ENCODE results near the gene ALG14.
"Not testable (repeated sequence)": the region's sequence is repeated elsewhere in the genome, so short reads cannot be mapped to it uniquely, and the experiment has no call there.

Gene ALG14

DNA sequence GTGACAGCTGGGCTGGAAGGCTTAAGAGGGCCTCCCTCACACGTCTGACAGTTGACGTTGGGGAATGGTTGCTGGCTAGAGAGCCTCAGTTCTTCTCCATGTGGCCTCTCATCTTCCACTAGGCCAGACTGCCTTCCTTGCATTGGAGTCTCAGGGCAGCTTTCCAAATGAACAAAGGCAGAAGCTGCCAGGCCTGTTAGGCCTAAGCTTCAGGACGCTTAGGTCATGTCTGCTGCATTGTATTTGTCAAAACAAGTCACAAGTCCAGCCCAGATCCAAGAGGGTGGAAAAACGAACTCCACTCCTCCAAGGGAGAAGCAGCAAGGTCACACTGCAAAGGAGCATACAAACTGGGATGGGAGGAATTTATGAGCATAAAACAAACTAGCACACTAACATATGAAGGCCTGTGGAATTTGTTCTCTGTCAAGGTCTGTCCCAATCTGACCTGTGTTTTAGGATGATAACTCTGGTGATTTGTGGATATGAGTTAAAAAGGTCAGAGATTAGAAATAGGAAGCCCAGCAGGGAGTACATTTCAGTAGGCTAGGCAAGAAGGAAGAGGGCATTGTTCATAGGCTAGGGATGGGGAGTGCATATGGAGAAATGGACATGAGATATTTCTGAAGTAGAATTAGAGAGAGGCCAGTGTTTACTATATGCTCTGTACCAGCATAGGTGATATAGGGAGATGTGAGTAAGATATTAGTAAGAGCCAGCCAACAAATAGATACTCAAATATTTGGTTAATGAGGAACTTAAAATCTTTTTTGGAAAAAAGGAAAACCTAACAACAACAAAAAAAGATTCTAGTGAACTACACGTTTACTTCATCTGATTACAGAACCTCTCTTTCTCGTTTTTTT lies 116.8 kb downstream of the ALG14 start:
- no peak for DNase-seq (ENCODE audit: low read depth, low spot score)

DNA sequence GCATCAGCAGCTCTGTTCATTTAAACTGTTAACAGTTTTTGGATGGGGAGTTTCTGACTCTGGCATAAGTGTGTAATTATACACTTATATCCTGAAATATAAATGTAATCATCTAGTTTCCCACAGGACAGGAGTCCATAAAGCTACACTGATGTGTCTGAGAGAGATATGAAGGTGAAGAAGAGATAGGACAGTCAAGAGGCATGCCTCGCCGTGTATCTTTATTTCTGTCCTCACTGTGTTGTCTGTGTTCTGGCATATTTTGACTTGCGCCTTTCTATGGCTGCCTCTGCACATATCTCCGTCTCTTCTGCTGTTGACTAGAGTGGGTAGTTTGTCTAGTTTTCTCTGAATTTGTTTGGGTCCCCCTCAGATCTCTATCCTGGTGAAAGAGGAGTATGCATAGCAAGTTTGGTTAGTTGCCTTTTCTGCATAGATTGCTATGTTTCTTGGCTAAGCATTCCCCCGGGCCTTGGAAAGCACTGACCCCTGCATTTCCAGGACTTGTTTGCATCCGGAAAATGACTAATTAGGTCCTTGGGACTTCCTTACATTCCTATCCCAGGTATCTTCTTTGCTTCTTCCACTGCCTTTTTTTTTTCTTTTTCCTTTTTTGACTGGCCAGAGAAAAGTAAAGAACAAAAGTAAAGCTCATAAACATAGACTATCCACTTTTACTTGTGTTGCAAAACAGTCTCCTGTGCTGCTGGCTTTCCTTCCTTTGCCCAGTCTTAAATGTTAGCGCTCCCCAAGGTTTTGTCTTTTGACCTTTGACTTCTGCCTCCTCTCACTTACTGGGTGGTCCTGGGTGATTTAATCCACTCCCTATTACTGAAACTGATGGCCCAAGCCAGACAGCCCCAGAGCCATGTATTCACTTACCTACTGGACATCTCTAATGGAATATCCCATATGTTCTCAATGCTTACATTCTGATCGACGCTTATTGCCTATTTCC lies 118.2 kb downstream of the ALG14 start:
- DNase-seq (ENCODE audit: low read depth, low spot score), result no peak

DNA sequence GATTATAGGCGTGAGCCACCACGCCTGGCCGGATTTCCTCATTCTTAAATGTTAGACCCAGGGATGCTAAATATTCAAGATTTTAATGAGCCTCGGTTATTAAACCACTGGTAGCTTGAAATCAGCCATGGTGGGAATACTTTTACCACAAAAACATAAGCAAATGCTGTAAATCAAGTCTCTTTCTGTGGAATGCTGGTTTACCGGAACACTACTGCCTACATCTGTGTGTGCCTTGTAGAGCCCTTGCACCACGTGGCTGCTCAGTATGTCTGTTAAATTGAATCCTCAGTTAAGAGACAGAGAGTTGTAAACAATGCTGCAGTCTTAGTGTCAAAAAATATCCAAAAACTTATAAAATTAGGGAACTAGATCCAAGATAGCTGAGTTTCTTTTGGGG lies 119.0 kb downstream of the ALG14 start:
- DNase-seq (ENCODE audit: low read depth, low spot score), result no peak

DNA sequence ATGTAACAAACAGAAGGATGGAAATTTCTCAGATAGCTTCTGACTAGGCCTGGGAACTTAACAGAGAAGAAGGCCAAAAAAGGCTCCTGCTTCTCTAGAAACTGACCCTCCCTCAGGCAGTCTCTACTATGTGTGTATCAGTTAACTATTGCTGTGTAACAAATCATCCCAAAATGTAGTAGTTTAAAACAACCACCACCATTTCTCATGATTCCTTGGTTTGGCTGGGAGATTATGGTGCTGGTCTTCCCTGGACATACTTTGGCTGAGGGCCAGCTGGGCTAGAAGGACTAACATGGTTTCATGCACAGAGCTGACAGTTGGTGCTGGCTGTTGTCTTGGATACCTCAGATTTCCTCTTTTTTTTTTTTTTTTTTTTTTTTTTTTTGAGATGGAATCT lies 119.6 kb downstream of the ALG14 start:
- DNase-seq (ENCODE audit: low read depth, low spot score), result no peak

DNA sequence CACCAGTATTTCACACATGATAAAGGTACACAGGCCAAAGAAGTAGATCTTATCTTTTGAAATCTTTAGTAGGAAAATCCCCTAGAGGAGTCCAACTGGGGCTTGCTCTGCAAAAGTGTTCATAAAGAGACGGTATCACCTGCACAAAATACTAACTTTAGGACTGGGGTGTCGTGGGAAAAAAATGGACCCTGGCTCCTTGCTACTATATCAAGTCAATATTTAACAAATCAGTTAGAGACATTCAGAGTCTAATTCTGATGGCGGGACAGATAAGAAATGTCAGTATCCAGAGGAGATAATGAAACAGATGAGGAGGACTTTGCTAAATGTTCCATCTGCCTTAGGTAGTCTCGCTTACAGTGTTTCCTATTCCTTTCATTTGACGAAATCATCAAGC lies 120.2 kb downstream of the ALG14 start:
- DNase-seq (ENCODE audit: low read depth, low spot score), result no peak

DNA sequence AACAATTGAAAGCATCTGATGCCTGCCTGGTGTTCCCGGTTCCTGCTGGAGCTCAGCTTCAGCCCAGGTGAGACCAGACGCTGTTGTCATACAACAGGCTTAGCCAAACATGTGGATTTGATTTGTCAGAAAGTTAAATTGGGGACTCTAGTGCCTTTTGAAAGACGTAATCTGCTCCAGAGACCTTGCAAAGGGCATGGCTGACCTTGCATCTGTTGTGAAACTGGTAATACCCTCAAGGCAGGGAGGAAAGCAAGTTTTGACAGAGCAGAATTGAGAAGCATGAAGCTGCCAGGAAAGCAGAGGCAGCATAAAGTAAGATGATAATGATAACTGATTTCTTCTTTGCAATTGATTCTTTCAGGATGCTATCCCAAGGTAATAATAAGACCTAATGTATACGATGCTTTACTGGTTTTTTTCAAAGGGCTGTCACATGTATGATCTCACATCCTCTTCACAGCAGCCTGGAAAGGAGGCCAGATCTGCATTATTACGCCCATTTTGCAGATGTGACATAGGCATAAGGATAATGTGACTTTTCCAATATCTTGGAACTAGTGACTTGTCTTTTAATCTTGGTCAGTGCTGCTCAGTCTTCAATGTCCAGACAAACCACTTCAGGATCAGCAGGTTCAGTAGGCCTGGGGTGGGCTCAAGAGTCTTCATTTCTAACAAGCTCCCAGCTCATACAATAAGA lies 121.1 kb downstream of the ALG14 start:
- DNase-seq (ENCODE audit: low read depth, low spot score), result no peak

DNA sequence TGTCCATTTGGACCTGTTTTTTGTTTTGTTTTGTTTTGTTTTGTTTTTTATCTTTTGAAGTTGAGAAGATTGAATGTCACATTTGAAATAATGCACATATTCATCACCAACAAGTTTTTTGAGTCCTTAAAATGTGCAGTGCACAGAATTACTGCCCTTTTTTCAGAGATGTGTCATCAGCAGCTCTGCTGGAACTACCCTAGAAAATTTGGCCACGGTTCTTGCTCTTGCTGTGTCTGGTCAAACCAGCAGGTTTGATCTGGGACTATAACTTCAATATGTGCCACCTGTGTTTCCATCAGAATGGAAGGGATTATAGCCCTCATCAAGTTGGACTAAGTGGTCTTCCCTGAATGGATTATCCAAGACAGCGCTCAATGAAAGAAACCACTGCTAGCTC lies 121.7 kb downstream of the ALG14 start:
- no peak for DNase-seq (ENCODE audit: low read depth, low spot score)

DNA sequence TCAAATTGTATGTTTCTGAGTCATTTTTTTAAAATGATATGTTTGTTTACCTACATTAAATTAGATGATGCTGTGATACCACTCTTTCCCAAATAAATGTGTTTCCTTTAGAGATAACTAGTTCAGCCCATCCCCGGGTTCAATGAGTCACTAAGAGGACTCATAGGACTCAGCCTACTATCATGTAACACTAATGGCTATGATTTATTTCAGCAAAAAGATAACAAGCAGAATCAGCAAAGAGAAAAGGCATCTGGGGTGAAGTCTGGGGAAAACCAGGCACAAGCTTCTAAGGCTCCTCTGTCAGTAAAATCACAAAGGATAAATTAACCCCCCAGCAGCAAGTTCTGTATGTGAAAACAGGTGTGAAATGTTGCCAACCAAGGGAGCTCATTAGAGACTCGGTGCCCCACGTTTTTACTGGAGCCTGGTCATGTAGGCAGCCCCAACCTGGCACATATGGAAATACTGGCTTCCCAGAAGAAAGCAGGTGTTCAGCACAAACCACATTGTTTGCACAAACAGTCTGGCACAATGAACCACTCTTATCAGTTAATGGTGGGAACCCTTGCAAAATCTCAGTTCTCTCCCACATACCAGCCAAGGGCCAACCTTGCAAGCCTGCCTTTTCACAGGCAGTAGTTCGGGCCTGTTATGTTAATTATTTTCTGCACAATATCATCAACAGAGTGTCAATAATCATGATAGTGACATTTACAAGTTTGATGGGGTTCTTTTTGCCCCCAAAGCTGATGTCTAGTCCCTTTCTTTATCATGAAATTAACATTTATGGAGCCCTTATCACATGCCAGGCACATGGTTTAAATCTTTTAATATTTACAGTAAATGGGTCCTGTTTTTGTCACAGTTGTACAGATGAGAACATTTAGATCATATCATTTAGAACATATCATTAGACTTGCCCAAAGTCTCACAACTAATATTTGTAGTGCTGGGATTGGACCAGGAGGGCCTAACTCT lies 122.8 kb downstream of the ALG14 start:
- no peak for DNase-seq (ENCODE audit: low read depth, low spot score)

DNA sequence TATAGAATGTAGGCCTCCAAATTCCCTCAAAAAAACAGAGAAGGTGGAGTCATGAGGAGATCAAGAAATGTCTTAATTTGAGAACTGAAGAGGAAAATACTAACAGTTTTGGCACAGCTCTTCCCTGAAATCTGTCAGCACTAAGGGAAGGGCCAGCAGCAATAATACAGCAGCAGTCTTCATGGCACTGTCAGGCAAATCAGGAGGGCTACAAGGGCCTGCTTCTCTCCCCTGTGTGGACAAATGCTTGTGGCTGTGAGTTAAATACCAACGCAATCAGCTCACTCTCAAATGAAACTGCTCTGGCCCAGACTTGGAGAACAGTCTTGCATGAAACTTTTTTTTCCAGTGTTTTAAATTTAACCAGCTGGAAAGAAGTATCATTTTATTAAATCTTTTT lies 125.3 kb downstream of the ALG14 start:
- no peak for DNase-seq (ENCODE audit: low read depth, low spot score)

DNA sequence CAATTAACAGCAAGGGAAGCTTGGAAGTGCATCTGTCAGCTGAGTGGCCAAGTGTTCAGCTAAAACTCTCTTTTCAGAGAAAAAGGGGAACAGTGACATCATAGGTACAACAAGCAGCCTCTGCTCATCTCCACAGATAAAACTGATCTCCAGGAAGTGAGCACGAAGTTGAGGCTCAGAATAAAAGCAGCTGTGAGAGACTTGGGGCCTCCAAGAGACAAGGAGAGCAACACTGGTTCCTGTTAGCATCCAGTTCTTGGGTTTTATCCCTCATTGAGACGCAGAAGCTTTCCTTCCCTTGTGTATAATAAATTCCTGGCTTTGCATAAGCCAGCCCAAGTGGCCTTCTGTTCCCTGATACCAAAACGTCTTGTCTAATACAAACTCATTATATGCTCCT lies 125.9 kb downstream of the ALG14 start:
- no peak for DNase-seq (ENCODE audit: low read depth, low spot score)

DNA sequence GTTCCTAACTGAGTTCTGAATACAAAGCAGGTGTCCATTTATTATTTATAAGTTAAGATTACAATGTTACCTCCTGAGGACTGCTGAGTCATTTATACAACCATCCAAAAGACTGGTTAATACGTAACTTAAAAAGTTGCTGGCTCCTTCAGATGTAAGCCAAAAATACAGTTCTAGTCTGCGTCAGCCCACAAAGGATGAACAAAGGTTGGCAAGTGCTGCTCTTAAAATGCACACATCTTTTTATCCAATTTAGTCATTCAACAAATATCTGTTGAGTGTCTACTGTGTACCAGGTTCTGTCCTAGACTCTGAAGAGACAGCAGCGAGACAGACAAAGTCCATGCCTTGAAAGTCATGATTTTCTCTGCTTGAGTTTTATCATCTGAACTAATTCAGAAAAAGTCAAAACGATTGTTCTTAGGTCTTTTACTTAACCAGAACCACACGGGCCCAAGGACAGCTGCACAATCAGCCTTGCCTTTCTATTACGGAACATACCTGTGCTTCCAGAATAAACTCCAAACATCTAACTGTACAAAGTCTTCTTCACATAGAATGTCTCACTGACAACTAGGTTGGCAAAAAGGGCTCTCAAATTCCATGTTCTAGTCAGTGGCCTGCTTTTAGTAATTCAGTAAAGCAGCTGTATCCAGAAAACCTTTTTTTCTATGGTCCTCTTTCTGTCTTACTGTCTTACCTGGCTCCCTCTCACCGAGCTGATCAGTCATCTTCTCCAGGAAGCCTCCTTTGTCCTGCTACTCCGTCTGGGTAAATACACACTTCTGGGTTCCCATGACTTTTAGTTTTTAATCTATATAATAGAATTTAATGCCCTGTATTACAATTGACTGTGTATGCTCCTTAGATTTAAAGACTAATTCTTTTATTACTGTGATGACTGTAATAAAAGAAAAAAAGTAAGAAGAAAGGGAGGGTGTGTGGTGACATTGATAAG lies 130.3 kb downstream of the ALG14 start:
- no peak for DNase-seq (ENCODE audit: low read depth, low spot score)

DNA sequence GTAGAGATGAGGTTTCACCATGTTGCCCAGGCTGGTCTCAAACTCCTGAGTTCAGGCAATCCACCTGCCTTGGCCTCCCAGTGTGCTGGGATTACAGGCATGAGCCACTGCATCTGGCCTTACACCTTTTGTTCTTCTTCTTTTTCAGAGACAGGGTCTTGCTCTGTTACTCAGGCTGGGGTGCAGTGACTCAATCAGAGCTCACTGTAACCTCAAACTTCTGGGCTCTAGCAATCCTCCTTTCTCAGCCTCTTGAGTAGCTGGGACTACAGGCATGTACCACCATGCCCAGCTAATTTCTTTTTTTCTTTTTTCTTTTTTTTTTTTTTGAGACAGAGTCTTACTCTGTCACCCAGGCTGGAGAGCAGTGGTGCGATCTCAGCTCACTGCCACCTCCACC lies 131.3 kb downstream of the ALG14 start:
- DNase-seq (ENCODE audit: low read depth, low spot score), result not testable (repeated sequence)

DNA sequence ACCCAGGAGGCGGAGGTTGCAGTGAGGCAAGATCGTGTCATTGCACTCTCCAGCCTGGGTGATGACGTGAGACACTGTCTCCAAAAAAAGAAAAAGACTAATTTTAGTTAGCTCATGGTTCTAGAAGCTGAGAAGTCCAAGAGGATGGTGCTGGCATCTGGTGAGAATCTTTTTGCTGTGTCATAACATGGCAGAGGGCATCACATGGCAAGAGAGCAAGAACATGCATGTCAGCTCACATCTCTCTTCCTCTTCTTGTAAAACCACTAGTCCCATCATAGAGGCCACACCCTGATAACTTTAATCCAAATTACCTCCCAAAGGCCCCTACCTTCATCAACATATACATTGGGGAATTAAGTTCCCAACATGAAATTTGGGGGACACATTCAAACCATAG lies 132.0 kb downstream of the ALG14 start:
- no peak for DNase-seq (ENCODE audit: low read depth, low spot score)

DNA sequence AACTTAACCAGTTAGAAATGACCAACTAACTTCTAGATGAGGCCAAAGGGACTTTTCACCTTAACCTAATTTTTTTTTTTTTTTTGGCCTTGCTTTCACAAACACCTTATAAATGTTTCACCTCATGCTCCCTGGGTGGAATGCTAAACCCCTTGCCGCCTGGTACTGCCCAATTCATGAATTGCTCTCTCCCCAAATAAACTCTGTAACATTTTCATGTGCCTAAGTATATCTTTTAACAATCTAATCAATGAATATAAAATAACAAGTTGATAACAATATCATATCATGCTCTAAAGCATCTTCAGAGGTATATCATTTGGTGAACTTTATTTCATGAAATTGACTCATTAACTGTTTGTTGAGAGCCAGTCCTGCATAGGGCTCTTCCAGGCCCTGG lies 134.9 kb downstream of the ALG14 start:
- DNase-seq (ENCODE audit: low read depth, low spot score), result no peak

DNA sequence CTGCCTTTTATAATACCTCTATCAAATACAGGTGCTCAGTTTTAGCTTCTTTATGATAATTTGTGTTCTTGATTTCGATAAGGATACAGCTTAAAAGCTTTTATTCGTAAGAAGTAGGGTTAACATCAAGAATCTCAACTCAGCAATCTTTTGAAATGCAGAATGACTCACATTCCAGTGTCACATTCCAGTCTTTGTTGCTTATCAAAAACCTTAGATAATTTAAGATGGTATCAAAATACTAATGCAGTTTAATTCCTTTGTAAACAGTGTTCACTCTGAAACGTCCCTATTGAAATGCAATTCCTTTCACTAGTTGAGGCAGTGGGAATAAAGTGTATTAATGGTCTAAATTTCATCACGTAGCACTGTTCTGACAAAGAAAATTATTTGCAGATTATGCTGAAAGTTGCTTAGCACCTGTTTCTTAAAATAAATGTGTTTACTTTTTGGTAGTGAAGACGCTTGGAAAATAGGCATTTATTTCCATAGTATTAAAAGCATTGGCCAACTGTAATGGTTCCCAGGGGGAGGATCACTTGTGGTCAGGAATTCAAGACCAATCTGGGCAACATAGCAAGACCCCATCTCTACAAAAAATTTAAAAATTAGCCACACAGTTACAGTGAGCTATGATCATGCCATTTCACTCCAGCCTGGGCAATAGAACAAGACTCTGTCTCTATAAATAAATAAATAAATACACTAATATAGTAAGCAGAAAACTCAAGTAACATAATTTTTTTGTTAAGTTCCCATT lies 135.7 kb downstream of the ALG14 start:
- DNase-seq (ENCODE audit: low read depth, low spot score), result no peak

DNA sequence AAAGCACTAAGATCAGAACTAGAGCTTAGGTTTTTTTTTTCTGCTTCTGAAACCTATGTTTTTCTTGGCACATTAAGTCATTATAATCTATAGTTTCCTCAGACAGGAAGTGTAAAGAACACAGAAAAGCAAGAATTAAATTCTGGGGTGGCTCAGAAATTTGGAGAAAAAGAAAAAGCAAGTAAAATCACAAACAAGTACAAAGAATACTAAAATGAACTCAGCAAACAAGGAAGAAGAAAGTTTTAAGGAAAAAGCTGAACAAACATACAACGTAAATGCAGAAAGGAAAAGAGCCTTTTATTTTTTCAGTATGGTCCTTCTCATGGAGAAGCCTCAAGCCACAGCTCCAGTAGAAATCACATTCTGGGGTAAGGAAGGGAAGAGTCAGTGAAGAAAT lies 137.3 kb downstream of the ALG14 start:
- no peak for DNase-seq (ENCODE audit: low read depth, low spot score)

DNA sequence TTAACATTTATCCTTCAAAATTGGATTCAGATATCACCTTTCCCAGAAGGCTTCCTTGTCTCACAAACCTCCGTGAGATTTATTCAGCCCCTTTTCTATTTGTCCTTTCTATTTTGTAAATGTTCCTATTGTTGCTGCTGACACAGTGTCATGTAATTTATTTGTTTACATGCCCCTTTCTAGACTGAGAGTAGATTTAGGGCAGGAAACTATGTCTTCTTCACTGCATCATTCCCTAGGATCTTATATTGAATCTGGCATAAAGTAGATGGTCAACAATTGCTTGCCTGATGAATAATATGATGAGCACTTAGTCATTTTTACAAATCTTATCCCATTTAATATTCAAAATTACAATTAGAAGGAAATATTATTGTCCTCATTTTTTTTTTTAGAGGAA lies 137.7 kb downstream of the ALG14 start:
- DNase-seq (ENCODE audit: low read depth, low spot score), result no peak

DNA sequence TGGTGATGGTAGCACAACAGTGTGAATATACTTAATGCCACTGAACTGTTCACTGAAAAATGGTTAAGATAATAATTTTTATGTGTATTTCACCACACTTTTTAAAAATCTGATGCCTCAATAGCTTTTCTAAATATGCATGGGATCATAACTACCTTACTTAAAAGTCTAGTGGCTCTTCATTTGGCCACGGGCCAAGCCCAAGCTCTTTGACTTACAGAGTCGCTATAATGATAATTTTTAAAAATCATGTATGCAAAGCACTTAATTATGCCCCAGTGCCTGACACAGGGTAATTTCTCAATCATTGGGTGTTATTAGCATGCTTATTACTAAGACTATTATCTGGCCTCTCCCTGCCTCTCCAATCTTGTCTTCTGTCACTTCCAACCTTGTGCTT lies 138.2 kb downstream of the ALG14 start:
- no peak for DNase-seq (ENCODE audit: low read depth, low spot score)

DNA sequence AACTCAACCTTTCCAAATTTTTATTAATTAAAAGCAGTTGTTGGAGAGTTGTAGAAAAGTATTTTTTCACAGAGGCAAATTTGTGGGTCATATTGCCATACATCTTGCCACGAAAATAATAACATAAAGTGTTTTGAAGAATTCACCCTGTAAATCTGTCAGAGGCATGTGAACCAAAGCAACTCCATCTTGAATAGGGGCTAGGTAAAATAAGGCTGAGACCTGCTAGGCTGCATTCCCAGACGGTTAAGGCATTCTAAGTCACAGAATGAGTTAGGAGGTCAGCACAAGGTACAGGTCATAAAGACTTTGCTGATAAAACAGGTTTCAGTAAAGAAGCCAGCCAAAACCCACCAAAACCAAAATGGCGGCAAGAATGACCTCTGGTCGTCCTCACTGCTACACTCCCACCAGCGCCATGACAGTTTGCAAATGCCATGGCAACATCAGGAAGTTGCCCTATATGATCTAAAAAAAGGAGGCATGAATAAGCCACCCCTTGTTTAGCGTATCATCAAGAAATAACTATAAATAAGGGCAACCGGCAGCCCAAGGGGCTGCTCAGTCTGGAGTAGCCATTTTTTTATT lies 141.4 kb downstream of the ALG14 start:
- DNase-seq (ENCODE audit: low read depth, low spot score), result no peak
